ENCODE measurements around the gene PRUNE2.

PRUNE2 gene

GRCh38 chr9:76662476-76663281, 243.2 kb downstream of the PRUNE2 start:
- H3K9ac ChIP-seq (ENCODE audit: low read length), result no peak overlapping the region
- no peaks in the 10 kb centered on the region for H3K9me3 ChIP-seq (ENCODE audit: insufficient read depth, low read length)
- H3K27me3 ChIP-seq (ENCODE audit: low read length), result no peaks in the 10 kb centered on the region
- H3K27ac ChIP-seq (ENCODE audit: low read depth, low read length), result no peak overlapping the region
- no peaks in the 10 kb centered on the region for H3K9me2 ChIP-seq (replicated peaks; ENCODE audit: insufficient read depth, low read length)
- no peak overlapping the region for H3K4me3 ChIP-seq (ENCODE audit: insufficient read depth, low read length, poor library complexity, severe bottlenecking)
- H3K36me3 ChIP-seq (ENCODE audit: low read length), result no peaks in the 10 kb centered on the region
- H3K4me2 ChIP-seq (ENCODE audit: low read depth, low read length, poor library complexity, severe bottlenecking), result no peak overlapping the region
- no peaks in the 10 kb centered on the region for H4K20me1 ChIP-seq (ENCODE audit: low read depth, low read length)
- H3F3A ChIP-seq (ENCODE audit: insufficient read depth), result no peaks in the 10 kb centered on the region
- TF ChIP-seq EZH2phosphoT487 (conservative IDR thresholded peaks at IDR 0.05; ENCODE audit: low read length), result no peak
- TF ChIP-seq, protein P1, sequence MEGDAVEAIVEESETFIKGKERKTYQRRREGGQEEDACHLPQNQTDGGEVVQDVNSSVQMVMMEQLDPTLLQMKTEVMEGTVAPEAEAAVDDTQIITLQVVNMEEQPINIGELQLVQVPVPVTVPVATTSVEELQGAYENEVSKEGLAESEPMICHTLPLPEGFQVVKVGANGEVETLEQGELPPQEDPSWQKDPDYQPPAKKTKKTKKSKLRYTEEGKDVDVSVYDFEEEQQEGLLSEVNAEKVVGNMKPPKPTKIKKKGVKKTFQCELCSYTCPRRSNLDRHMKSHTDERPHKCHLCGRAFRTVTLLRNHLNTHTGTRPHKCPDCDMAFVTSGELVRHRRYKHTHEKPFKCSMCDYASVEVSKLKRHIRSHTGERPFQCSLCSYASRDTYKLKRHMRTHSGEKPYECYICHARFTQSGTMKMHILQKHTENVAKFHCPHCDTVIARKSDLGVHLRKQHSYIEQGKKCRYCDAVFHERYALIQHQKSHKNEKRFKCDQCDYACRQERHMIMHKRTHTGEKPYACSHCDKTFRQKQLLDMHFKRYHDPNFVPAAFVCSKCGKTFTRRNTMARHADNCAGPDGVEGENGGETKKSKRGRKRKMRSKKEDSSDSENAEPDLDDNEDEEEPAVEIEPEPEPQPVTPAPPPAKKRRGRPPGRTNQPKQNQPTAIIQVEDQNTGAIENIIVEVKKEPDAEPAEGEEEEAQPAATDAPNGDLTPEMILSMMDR (IDR thresholded peaks at IDR 0.05; ENCODE audit: insufficient read depth, low read length, poor library complexity, severe bottlenecking), result no peak
- no peak overlapping the region for H2AFZ ChIP-seq (ENCODE audit: low read depth, low read length, severe bottlenecking)
- H3K79me2 ChIP-seq (ENCODE audit: insufficient read depth, low read length), result no peaks in the 10 kb centered on the region

DNA sequence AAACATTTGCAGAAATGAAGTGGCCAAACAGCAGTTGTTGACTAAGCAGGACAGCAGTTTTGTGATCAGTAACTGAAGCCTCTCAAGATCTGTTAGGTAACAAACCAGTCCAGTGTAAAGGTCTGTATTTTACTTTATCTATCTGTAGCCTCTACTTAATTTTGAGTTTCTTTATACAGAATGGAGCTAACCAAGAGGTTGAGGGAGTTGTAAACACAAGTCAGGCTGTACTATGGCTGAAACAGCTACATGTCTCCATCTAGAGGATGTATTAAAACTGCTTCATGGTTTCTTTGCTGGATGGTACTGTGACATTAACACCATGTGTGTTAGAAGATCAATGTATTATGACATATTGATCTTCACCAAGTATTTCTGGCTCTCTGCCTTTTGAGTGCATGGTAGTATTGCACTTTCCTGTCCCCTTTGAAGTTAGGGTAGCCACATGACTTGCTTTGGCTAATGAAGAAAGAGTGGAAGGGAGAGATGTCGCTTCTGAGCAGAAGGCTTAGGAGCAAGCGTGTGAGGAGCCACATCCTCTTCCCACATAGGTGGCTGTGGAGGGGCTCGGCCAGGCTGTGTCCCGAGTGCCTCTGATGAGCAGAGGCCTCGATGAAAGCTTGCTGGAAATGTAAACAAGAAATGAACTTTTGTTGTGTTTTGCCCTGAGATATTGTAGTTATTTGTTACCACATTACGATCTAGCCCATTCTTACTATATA, 247.2 kb downstream of the PRUNE2 start:
- no peaks in the 10 kb centered on the region for H3K36me3 ChIP-seq (ENCODE audit: low read length)
- no peaks in the 10 kb centered on the region for H3K79me2 ChIP-seq (ENCODE audit: insufficient read depth, low read length)
- no peaks in the 10 kb centered on the region for H4K20me1 ChIP-seq (ENCODE audit: low read depth, low read length)
- no peaks in the 10 kb centered on the region for H3F3A ChIP-seq (ENCODE audit: insufficient read depth)
- TF ChIP-seq, protein P1 (IDR thresholded peaks at IDR 0.05; ENCODE audit: insufficient read depth, low read length, poor library complexity, severe bottlenecking), result peak; percentile 55
- TF ChIP-seq EZH2phosphoT487 (conservative IDR thresholded peaks at IDR 0.05; ENCODE audit: low read length), result no peak
- peak overlapping the region; percentile 20 for H2AFZ ChIP-seq (ENCODE audit: low read depth, low read length, severe bottlenecking)
- H3K9me3 ChIP-seq (ENCODE audit: insufficient read depth, low read length), result no peaks in the 10 kb centered on the region
- H3K27me3 ChIP-seq (ENCODE audit: low read length), result no peaks in the 10 kb centered on the region
- no peaks in the 10 kb centered on the region for H3K9me2 ChIP-seq (replicated peaks; ENCODE audit: insufficient read depth, low read length)
- H3K4me3 ChIP-seq (ENCODE audit: insufficient read depth, low read length, poor library complexity, severe bottlenecking), result no peak overlapping the region
- no peak overlapping the region for H3K9ac ChIP-seq (ENCODE audit: low read length)
- H3K4me2 ChIP-seq (ENCODE audit: low read depth, low read length, poor library complexity, severe bottlenecking), result no peak overlapping the region
- H3K27ac ChIP-seq (ENCODE audit: low read depth, low read length), result no peak overlapping the region

DNA sequence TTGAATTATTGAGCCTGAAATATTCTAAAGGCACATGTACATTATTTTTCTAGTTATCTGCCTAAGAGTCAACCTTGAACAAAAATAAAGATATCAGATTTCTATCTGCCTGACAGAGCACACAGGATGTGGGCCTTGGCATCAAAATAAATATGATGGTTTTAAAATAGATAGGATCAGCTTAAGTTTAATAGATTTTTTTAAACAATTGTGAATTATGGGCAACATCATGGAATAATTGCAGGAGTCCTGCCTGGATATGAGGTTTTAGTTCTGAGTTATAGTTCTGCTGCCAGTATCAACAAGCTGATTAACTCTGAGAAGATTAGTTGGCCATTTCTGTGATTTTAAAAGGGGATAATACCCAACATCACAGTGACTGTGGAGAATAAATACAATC, 248.6 kb downstream of the PRUNE2 start:
- no peak overlapping the region for H2AFZ ChIP-seq (ENCODE audit: low read depth, low read length, severe bottlenecking)
- no peaks in the 10 kb centered on the region for H3K9me3 ChIP-seq (ENCODE audit: insufficient read depth, low read length)
- no peak overlapping the region for H3K4me3 ChIP-seq (ENCODE audit: insufficient read depth, low read length, poor library complexity, severe bottlenecking)
- no peaks in the 10 kb centered on the region for H3K79me2 ChIP-seq (ENCODE audit: insufficient read depth, low read length)
- no peak overlapping the region for H3K27ac ChIP-seq (ENCODE audit: low read depth, low read length)
- no peaks in the 10 kb centered on the region for H3F3A ChIP-seq (ENCODE audit: insufficient read depth)
- no peaks in the 10 kb centered on the region for H3K36me3 ChIP-seq (ENCODE audit: low read length)
- H3K9ac ChIP-seq (ENCODE audit: low read length), result no peak overlapping the region
- TF ChIP-seq EZH2phosphoT487 (conservative IDR thresholded peaks at IDR 0.05; ENCODE audit: low read length), result no peak
- TF ChIP-seq, protein P1 (IDR thresholded peaks at IDR 0.05; ENCODE audit: insufficient read depth, low read length, poor library complexity, severe bottlenecking), result no peak
- H4K20me1 ChIP-seq (ENCODE audit: low read depth, low read length), result no peaks in the 10 kb centered on the region
- no peak overlapping the region for H3K4me2 ChIP-seq (ENCODE audit: low read depth, low read length, poor library complexity, severe bottlenecking)
- no peaks in the 10 kb centered on the region for H3K27me3 ChIP-seq (ENCODE audit: low read length)
- H3K9me2 ChIP-seq (replicated peaks; ENCODE audit: insufficient read depth, low read length), result no peaks in the 10 kb centered on the region
